Measurements from ENCODE around the gene COL19A1. TPM values are rescaled to one million over a fixed set of nuclear protein-coding genes. Genes with fewer than 3 reads are reported as not detected.

COL19A1 gene
- total and polyA plus RNA-seq, 2 experiments from 2014 or later = not detected

DNA sequence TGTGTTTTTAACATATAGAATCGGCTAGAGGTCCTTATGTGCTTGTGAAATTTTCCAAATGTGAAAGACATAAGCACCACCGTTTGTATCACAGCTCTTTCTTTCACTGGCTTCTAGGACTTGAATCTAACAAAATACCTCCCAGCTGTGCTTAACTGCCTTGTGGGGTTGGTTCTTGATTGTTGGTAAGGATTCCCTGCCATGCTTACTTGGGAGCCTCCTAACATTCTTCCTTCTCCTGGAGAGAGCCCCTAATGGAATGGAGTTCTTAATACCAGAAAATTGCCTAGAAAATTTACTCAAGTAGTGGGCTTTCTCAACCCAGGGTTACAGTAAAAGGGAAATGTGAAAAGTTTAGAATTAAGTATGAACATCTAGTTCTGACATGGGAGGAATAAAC lies 121.2 kb downstream of the COL19A1 start:
- Mint-ChIP-seq H3K9me3 (no peaks in the 10 kb centered on the region), H3K4me1 (peaks cover 3% of the 10 kb centered on the region), H3K36me3 (ENCODE audit: low read depth) (no peaks in the 10 kb centered on the region), H3K4me3 (no peak overlapping the region), H3K27me3 (ENCODE audit: insufficient read depth, low read depth, poor library complexity) (no peaks in the 10 kb centered on the region), H3K27ac (no peak overlapping the region)
- Histone ChIP-seq H4K20me1 (replicated peaks; ENCODE audit: insufficient read depth) (no peaks in the 10 kb centered on the region), H2AFZ (no peak overlapping the region; the same call in 1 of the 2 replicates), H3K27ac (ENCODE audit: low read depth) (no peak overlapping the region), H3K9me2 (ENCODE audit: insufficient read depth) (no peaks in the 10 kb centered on the region), H3K4me1 (ENCODE audit: insufficient read depth) (no peaks in the 10 kb centered on the region), H3K27me3 (ENCODE audit: insufficient read depth) (no peaks in the 10 kb centered on the region), H3K36me3 (ENCODE audit: insufficient read depth) (no peaks in the 10 kb centered on the region), H3K79me2 (replicated peaks; ENCODE audit: insufficient read depth) (no peaks in the 10 kb centered on the region), H3K4me3 (no peak overlapping the region), H3F3A (replicated peaks; ENCODE audit: low read depth) (no peaks in the 10 kb centered on the region), H3K4me2 (no peak overlapping the region)
- TF ChIP-seq CREB1 (CRISPR knock-in tag; IDR thresholded peaks at IDR 0.05; ENCODE audit: low read depth) = no peak
- TF ChIP-seq, protein P1, sequence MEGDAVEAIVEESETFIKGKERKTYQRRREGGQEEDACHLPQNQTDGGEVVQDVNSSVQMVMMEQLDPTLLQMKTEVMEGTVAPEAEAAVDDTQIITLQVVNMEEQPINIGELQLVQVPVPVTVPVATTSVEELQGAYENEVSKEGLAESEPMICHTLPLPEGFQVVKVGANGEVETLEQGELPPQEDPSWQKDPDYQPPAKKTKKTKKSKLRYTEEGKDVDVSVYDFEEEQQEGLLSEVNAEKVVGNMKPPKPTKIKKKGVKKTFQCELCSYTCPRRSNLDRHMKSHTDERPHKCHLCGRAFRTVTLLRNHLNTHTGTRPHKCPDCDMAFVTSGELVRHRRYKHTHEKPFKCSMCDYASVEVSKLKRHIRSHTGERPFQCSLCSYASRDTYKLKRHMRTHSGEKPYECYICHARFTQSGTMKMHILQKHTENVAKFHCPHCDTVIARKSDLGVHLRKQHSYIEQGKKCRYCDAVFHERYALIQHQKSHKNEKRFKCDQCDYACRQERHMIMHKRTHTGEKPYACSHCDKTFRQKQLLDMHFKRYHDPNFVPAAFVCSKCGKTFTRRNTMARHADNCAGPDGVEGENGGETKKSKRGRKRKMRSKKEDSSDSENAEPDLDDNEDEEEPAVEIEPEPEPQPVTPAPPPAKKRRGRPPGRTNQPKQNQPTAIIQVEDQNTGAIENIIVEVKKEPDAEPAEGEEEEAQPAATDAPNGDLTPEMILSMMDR (conservative IDR thresholded peaks at IDR 0.05; ENCODE audit: low read depth in 2 of 2) = no peak
- no peak for TF ChIP-seq EZH2phosphoT487 (IDR thresholded peaks at IDR 0.05; ENCODE audit: unreplicated experiment)
- TF ChIP-seq NANOG (IDR thresholded peaks at IDR 0.05; ENCODE audit: borderline replicate concordance) = no peak
- TF ChIP-seq, protein P2, sequence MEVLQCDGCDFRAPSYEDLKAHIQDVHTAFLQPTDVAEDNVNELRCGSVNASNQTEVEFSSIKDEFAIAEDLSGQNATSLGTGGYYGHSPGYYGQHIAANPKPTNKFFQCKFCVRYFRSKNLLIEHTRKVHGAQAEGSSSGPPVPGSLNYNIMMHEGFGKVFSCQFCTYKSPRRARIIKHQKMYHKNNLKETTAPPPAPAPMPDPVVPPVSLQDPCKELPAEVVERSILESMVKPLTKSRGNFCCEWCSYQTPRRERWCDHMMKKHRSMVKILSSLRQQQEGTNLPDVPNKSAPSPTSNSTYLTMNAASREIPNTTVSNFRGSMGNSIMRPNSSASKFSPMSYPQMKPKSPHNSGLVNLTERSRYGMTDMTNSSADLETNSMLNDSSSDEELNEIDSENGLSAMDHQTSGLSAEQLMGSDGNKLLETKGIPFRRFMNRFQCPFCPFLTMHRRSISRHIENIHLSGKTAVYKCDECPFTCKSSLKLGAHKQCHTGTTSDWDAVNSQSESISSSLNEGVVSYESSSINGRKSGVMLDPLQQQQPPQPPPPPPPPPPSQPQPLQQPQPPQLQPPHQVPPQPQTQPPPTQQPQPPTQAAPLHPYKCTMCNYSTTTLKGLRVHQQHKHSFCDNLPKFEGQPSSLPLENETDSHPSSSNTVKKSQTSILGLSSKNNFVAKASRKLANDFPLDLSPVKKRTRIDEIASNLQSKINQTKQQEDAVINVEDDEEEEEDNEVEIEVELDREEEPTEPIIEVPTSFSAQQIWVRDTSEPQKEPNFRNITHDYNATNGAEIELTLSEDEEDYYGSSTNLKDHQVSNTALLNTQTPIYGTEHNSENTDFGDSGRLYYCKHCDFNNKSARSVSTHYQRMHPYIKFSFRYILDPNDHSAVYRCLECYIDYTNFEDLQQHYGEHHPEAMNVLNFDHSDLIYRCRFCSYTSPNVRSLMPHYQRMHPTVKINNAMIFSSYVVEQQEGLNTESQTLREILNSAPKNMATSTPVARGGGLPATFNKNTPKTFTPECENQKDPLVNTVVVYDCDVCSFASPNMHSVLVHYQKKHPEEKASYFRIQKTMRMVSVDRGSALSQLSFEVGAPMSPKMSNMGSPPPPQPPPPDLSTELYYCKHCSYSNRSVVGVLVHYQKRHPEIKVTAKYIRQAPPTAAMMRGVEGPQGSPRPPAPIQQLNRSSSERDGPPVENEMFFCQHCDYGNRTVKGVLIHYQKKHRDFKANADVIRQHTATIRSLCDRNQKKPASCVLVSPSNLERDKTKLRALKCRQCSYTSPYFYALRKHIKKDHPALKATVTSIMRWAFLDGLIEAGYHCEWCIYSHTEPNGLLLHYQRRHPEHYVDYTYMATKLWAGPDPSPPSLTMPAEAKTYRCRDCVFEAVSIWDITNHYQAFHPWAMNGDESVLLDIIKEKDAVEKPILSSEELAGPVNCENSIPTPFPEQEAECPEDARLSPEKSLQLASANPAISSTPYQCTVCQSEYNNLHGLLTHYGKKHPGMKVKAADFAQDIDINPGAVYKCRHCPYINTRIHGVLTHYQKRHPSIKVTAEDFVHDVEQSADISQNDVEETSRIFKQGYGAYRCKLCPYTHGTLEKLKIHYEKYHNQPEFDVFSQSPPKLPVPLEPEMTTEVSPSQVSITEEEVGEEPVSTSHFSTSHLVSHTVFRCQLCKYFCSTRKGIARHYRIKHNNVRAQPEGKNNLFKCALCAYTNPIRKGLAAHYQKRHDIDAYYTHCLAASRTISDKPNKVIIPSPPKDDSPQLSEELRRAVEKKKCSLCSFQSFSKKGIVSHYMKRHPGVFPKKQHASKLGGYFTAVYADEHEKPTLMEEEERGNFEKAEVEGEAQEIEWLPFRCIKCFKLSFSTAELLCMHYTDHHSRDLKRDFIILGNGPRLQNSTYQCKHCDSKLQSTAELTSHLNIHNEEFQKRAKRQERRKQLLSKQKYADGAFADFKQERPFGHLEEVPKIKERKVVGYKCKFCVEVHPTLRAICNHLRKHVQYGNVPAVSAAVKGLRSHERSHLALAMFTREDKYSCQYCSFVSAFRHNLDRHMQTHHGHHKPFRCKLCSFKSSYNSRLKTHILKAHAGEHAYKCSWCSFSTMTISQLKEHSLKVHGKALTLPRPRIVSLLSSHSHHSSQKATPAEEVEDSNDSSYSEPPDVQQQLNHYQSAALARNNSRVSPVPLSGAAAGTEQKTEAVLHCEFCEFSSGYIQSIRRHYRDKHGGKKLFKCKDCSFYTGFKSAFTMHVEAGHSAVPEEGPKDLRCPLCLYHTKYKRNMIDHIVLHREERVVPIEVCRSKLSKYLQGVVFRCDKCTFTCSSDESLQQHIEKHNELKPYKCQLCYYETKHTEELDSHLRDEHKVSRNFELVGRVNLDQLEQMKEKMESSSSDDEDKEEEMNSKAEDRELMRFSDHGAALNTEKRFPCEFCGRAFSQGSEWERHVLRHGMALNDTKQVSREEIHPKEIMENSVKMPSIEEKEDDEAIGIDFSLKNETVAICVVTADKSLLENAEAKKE (CRISPR knock-in tag; IDR thresholded peaks at IDR 0.05) = no peak
- TF ChIP-seq ZNF331 (CRISPR knock-in tag; IDR thresholded peaks at IDR 0.05; ENCODE audit: low read depth) = no peak
- no peak for TF ChIP-seq JUNB (IDR thresholded peaks at IDR 0.05; ENCODE audit: unreplicated experiment)
- TF ChIP-seq EZH2 (IDR thresholded peaks at IDR 0.05; ENCODE audit: low read depth, unreplicated experiment) = no peak
- TF ChIP-seq, protein P3, sequence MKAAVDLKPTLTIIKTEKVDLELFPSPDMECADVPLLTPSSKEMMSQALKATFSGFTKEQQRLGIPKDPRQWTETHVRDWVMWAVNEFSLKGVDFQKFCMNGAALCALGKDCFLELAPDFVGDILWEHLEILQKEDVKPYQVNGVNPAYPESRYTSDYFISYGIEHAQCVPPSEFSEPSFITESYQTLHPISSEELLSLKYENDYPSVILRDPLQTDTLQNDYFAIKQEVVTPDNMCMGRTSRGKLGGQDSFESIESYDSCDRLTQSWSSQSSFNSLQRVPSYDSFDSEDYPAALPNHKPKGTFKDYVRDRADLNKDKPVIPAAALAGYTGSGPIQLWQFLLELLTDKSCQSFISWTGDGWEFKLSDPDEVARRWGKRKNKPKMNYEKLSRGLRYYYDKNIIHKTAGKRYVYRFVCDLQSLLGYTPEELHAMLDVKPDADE (IDR thresholded peaks at IDR 0.05) = no peak
- TF ChIP-seq, protein P4, sequence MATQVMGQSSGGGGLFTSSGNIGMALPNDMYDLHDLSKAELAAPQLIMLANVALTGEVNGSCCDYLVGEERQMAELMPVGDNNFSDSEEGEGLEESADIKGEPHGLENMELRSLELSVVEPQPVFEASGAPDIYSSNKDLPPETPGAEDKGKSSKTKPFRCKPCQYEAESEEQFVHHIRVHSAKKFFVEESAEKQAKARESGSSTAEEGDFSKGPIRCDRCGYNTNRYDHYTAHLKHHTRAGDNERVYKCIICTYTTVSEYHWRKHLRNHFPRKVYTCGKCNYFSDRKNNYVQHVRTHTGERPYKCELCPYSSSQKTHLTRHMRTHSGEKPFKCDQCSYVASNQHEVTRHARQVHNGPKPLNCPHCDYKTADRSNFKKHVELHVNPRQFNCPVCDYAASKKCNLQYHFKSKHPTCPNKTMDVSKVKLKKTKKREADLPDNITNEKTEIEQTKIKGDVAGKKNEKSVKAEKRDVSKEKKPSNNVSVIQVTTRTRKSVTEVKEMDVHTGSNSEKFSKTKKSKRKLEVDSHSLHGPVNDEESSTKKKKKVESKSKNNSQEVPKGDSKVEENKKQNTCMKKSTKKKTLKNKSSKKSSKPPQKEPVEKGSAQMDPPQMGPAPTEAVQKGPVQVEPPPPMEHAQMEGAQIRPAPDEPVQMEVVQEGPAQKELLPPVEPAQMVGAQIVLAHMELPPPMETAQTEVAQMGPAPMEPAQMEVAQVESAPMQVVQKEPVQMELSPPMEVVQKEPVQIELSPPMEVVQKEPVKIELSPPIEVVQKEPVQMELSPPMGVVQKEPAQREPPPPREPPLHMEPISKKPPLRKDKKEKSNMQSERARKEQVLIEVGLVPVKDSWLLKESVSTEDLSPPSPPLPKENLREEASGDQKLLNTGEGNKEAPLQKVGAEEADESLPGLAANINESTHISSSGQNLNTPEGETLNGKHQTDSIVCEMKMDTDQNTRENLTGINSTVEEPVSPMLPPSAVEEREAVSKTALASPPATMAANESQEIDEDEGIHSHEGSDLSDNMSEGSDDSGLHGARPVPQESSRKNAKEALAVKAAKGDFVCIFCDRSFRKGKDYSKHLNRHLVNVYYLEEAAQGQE (IDR thresholded peaks at IDR 0.05; ENCODE audit: unreplicated experiment) = no peak
- no peak for TF ChIP-seq ZNF114 (CRISPR knock-in tag; IDR thresholded peaks at IDR 0.05)
- DNase-seq (ENCODE audit: low spot score) (peak; percentile 14), ATAC-seq (peak; percentile 58)

Data from GM23338 (cell line).